Upper lobe of left lung (tissue), 6 donors: ENCODE measurements around the gene RRP1B. TPM values are rescaled to one million over a fixed set of nuclear protein-coding genes. Genes with fewer than 3 reads are reported as not detected.
"Not testable (repeated sequence)": the region's sequence is repeated elsewhere in the genome, so short reads cannot be mapped to it uniquely, and the experiment has no call there.

ENCODE experiments used
- ATAC-seq, 2 donors: fragments of 200-7000 bp; cut with Tn5 transposase; one replicate each; pipeline ENCODE4 v1.9.1; 2022; ENCODE audit warnings: mild to moderate bottlenecking in 2 of 2, moderate library complexity in 2 of 2; ENCODE audit not compliant: low FRiP score in 2 of 2
- DNase-seq, 2 donors: peaks; one replicate each; pipeline ENCODE4 v3.0.0-alpha.2; 2019 to 2020
- H3K27ac ChIP-seq, 4 donors: fragments of 200-600 bp; sonication (generic); one replicate each; pipeline ENCODE4 v1.5.1; 2016 to 2019
- H3K27me3 ChIP-seq, 4 donors: fragments of 200-600 bp; sonication (generic); one replicate each; pipeline ENCODE4 v1.5.1; 2017 to 2019
- H3K36me3 ChIP-seq, 4 donors: fragments of 200-600 bp; sonication (generic); one replicate each; pipeline ENCODE4 v1.5.1; 2016 to 2019
- H3K4me1 ChIP-seq, 4 donors: fragments of 200-600 bp; sonication (generic); one replicate each; pipeline ENCODE4 v1.5.1; 2018 to 2019
- H3K4me3 ChIP-seq, 4 donors: fragments of 200-600 bp; sonication (generic); one replicate each; pipeline ENCODE4 v1.5.1; 2017 to 2019; ENCODE audit warnings: mild to moderate bottlenecking in 2 of 4, moderate library complexity in 1 of 4
- H3K9me3 ChIP-seq, 4 donors: fragments of 200-600 bp; sonication (generic); one replicate each; pipeline ENCODE4 v1.5.1; 2018 to 2019
- CTCF ChIP-seq, 6 experiments: fragments of 450-650 bp in 4 of 6; fragments of 200-600 bp in 2 of 6; sonication (generic) in 2 of 6; IDR thresholded peaks; one replicate each; pipeline ENCODE4 v1.5.1; 2016 to 2019; ENCODE audit warnings: antibody characterized with exemption in 6 of 6
- EP300 ChIP-seq, 4 donors: sonication (generic); formaldehyde crosslinking; IDR thresholded peaks; one replicate each; pipeline ENCODE4 v1.5.1; 2017; ENCODE audit warnings: antibody characterized with exemption in 4 of 4, control low read depth in 2 of 4
- POLR2A ChIP-seq, 4 donors: fragments of 450-650 bp; IDR thresholded peaks; one replicate each; pipeline ENCODE4 v1.5.1; 2016 to 2017; ENCODE audit warnings: antibody characterized with exemption in 4 of 4, mild to moderate bottlenecking in 2 of 4
- POLR2AphosphoS5 ChIP-seq, 2 donors: sonication (generic); formaldehyde crosslinking; IDR thresholded peaks; one replicate each; pipeline ENCODE4 v1.5.1; 2017; ENCODE audit warnings: antibody characterized with exemption in 2 of 2
- WGBS, 2 donors: methylation state at CpG; one replicate each; pipeline ENCODE4 v1.1.5; 2017 to 2018; 5-methylcytosine and 5-hydroxymethylcytosine counted together
- total RNA-seq, 6 donors: library from RNA; depleted of rRNA in 4 of 6; stranded (reverse); fragments of >200 nt in 4 of 6; gene quantifications; one replicate each; pipeline versions ENCODE4 v1.1.0 to v1.2.1, GENCODE V29; 2016 to 2021
- donor health status: DM: no; HTN: no; CAD: no; lungs with moderate emphysema.
- donor health status: DM: no; HTN: yes; CAD: no; lungs with severe emphysema.

RRP1B gene
- total RNA-seq, 6 donors from 2014 or later, result 11.5 to 22.8 (median 19.7) TPM

- Histone ChIP-seq H3K4me1 (peaks cover 0 to 9% (median 3%) of the 10 kb centered on the region in 4 donors), H3K27me3 (no peaks in the 10 kb centered on the region), H3K9me3 (no peaks in the 10 kb centered on the region), H3K36me3 (peaks cover 7 to 55% (median 17%) of the 10 kb centered on the region in 4 donors), H3K4me3 (no peak overlapping the region), H3K27ac (no peak overlapping the region)
- DNase-seq, result peak in 1 of 2 donors; percentile 65
- no peak for TF ChIP-seq CTCF (IDR thresholded peaks at IDR 0.05)
- TF ChIP-seq POLR2A (IDR thresholded peaks at IDR 0.05), result no peak
- no peak for TF ChIP-seq EP300 (IDR thresholded peaks at IDR 0.05)
- TF ChIP-seq POLR2AphosphoS5 (IDR thresholded peaks at IDR 0.05), result no peak
- 93 to 94% methylated on average over 20 of the region's 20 CpGs for WGBS, 2 donors
- ATAC-seq, result no peak
Observed at GRCh38 chr21:43669828-43670605, 10.7 kb downstream of the RRP1B start.

GRCh38 chr21:43675871-43676270, 16.5 kb downstream of the RRP1B start:
- 94 to 96% methylated on average over 3 of the region's 3 CpGs for WGBS, 2 donors
- Histone ChIP-seq H3K4me1 (no peaks in the 10 kb centered on the region), H3K36me3 (peaks cover 12 to 89% (median 45%) of the 10 kb centered on the region in 4 donors), H3K27me3 (no peaks in the 10 kb centered on the region), H3K4me3 (no peak overlapping the region), H3K9me3 (no peaks in the 10 kb centered on the region), H3K27ac (no peak overlapping the region)
- ATAC-seq, result no peak
- DNase-seq, result no peak
- TF ChIP-seq CTCF (IDR thresholded peaks at IDR 0.05) (no peak), EP300 (IDR thresholded peaks at IDR 0.05) (no peak), POLR2A (IDR thresholded peaks at IDR 0.05) (no peak), POLR2AphosphoS5 (IDR thresholded peaks at IDR 0.05) (no peak)

- no peaks in the 10 kb centered on the region for H3K4me1 ChIP-seq
- ATAC-seq (peak in 1 of 2 donors; percentile 37), DNase-seq (peak in 1 of 2 donors; percentile 51)
- no peak overlapping the region for H3K27ac ChIP-seq
- no peaks in the 10 kb centered on the region for H3K27me3 ChIP-seq
- no peaks in the 10 kb centered on the region for H3K9me3 ChIP-seq
- TF ChIP-seq POLR2AphosphoS5 (IDR thresholded peaks at IDR 0.05) (no peak), EP300 (IDR thresholded peaks at IDR 0.05) (no peak), POLR2A (IDR thresholded peaks at IDR 0.05) (no peak), CTCF (IDR thresholded peaks at IDR 0.05) (no peak)
- H3K36me3 ChIP-seq, result peaks cover 10 to 86% (median 44%) of the 10 kb centered on the region in 4 donors
- H3K4me3 ChIP-seq, result no peak overlapping the region
- WGBS, 2 donors, result 92 to 97% methylated on average over 14 to 15 of the region's 15 CpGs
Observed at GRCh38 chr21:43676391-43676790, 17.0 kb downstream of the RRP1B start.

- DNase-seq (peak in 1 of 2 donors; percentile 62), ATAC-seq (no peak)
- Histone ChIP-seq H3K9me3 (no peaks in the 10 kb centered on the region), H3K36me3 (peaks cover 18 to 86% (median 55%) of the 10 kb centered on the region in 4 donors), H3K27ac (no peak overlapping the region), H3K27me3 (no peaks in the 10 kb centered on the region), H3K4me1 (no peaks in the 10 kb centered on the region), H3K4me3 (no peak overlapping the region)
- WGBS, 2 donors, result 93 to 95% methylated on average over 12 of the region's 12 CpGs
- TF ChIP-seq POLR2A (IDR thresholded peaks at IDR 0.05) (no peak), EP300 (IDR thresholded peaks at IDR 0.05) (no peak), CTCF (IDR thresholded peaks at IDR 0.05) (no peak), POLR2AphosphoS5 (IDR thresholded peaks at IDR 0.05) (no peak)
Observed at GRCh38 chr21:43679951-43680350, 20.6 kb downstream of the RRP1B start.

GRCh38 chr21:43680421-43680820, 21.1 kb downstream of the RRP1B start:
- DNase-seq, H3K27me3 ChIP-seq, H3K9me3 ChIP-seq, ATAC-seq, H3K4me1 ChIP-seq, H3K4me3 ChIP-seq, H3K27ac ChIP-seq: not testable (repeated sequence)
- 87 to 96% methylated on average over 6 of the region's 6 CpGs for WGBS, 2 donors
- peaks cover 22 to 86% (median 56%) of the 10 kb centered on the region in 4 donors for H3K36me3 ChIP-seq
